ENCODE data around the gene ETV5. TPM values are rescaled to one million over a fixed set of nuclear protein-coding genes. Genes with fewer than 3 reads are reported as not detected.
A peak's percentile ranks its signal among the peaks of the same experiment; 100 is the strongest.

ETV5 gene
- total RNA-seq, 1 donor, result 42.3 TPM

GRCh38 chr3:186110975-186111974 is 2.4 kb upstream of the ETV5 start:
- Histone ChIP-seq H3K27ac (ENCODE audit: low read depth, low read length) (no peak overlapping the region), H3K79me2 (ENCODE audit: insufficient read depth, low read length) (peaks cover 22% of the 10 kb centered on the region), H3K9me3 (ENCODE audit: low read depth, low read length) (no peaks in the 10 kb centered on the region), H3K4me3 (ENCODE audit: insufficient read depth, low read length) (no peak overlapping the region), H3K36me3 (ENCODE audit: insufficient read depth, low read length) (no peaks in the 10 kb centered on the region), H2AFZ (ENCODE audit: low read length) (peak overlapping the region; percentile 99), H3K4me2 (ENCODE audit: insufficient read depth, low read length) (no peak overlapping the region), H3K27me3 (ENCODE audit: insufficient read depth, low read length) (peaks cover 15% of the 10 kb centered on the region), H3K4me1 (ENCODE audit: insufficient read depth, low read length) (peaks cover 22% of the 10 kb centered on the region), H4K20me1 (ENCODE audit: insufficient read depth, low read length) (peaks cover 9% of the 10 kb centered on the region)
- no peak for TF ChIP-seq CTCF (IDR thresholded peaks at IDR 0.05; ENCODE audit: extremely low read depth, low read depth, low read length)
- peak; percentile 74 for DNase-seq (ENCODE audit: insufficient read length, low spot score, missing footprints)

- Histone ChIP-seq H3K79me2 (ENCODE audit: insufficient read depth, low read length) (peaks cover 32% of the 10 kb centered on the region), H3K9me3 (ENCODE audit: low read depth, low read length) (no peaks in the 10 kb centered on the region), H3K4me2 (ENCODE audit: insufficient read depth, low read length) (peak overlapping the region; percentile 99), H2AFZ (ENCODE audit: low read length) (peak overlapping the region; percentile 99), H4K20me1 (ENCODE audit: insufficient read depth, low read length) (peaks cover 9% of the 10 kb centered on the region), H3K4me3 (ENCODE audit: insufficient read depth, low read length) (peak overlapping the region; percentile 91), H3K27ac (ENCODE audit: low read depth, low read length) (peak overlapping the region; percentile 96), H3K27me3 (ENCODE audit: insufficient read depth, low read length) (peaks cover 15% of the 10 kb centered on the region), H3K36me3 (ENCODE audit: insufficient read depth, low read length) (no peaks in the 10 kb centered on the region), H3K4me1 (ENCODE audit: insufficient read depth, low read length) (peaks cover 28% of the 10 kb centered on the region)
- TF ChIP-seq CTCF (IDR thresholded peaks at IDR 0.05; ENCODE audit: extremely low read depth, low read depth, low read length), result no peak
- DNase-seq (ENCODE audit: insufficient read length, low spot score, missing footprints), result peak; percentile 90
These were observed 1.3 kb upstream of the ETV5 start for GRCh38 chr3:186109897-186110803.

- no peak for TF ChIP-seq CTCF (IDR thresholded peaks at IDR 0.05; ENCODE audit: extremely low read depth, low read depth, low read length)
- Histone ChIP-seq H3K27ac (ENCODE audit: low read depth, low read length) (peak overlapping the region; percentile 61), H3K4me1 (ENCODE audit: insufficient read depth, low read length) (peaks cover 39% of the 10 kb centered on the region), H3K36me3 (ENCODE audit: insufficient read depth, low read length) (no peaks in the 10 kb centered on the region), H3K4me2 (ENCODE audit: insufficient read depth, low read length) (peak overlapping the region; percentile 91), H2AFZ (ENCODE audit: low read length) (peak overlapping the region; percentile 85), H3K4me3 (ENCODE audit: insufficient read depth, low read length) (peak overlapping the region; percentile 91), H3K9me3 (ENCODE audit: low read depth, low read length) (no peaks in the 10 kb centered on the region), H3K27me3 (ENCODE audit: insufficient read depth, low read length) (peaks cover 2% of the 10 kb centered on the region), H4K20me1 (ENCODE audit: insufficient read depth, low read length) (peaks cover 12% of the 10 kb centered on the region), H3K79me2 (ENCODE audit: insufficient read depth, low read length) (peaks cover 36% of the 10 kb centered on the region)
- DNase-seq (ENCODE audit: insufficient read length, low spot score, missing footprints), result peak; percentile 97
These were observed 566 bp downstream of the ETV5 start for GRCh38 chr3:186108106-186108940.

Measured in osteoblast (primary cell).